IMR-90 (cell line): ENCODE results near the gene TMC7. TPM values are rescaled to one million over a fixed set of nuclear protein-coding genes. Genes with fewer than 3 reads are reported as not detected.

Experiments used
- ATAC-seq: fragments of 200-7000 bp; cut with Tn5 transposase; 2 replicates; pipeline ENCODE4 v1.9.1; 2020; ENCODE audit warnings: low read depth, mild to moderate bottlenecking, moderate library complexity
- BruUV-seq: library from RNA; stranded (reverse); fragments of 400-500 nt; replicated peaks from 2 replicates; lab custom pipeline; 2021; lab: Mats Ljungman, UMichigan
- CTCF ChIA-PET: fragments of 300-600 bp; formaldehyde crosslinking; extraction: SDS; loops from one replicate; lab custom pipeline; 2021; ENCODE audit warnings: antibody characterized with exemption; lab: Yijun Ruan, JAX
- POLR2A ChIA-PET: fragments of 300-600 bp; sonication (Branson Sonifier 250); formaldehyde crosslinking; loops from one replicate; lab custom pipeline; 2022; ENCODE audit warnings: antibody characterized with exemption; ENCODE audit not compliant: unreplicated experiment; lab: Charles Lee
- DNase-seq: peaks from one replicate; pipeline ENCODE4 v3.0.0; 2013
- H2AFZ ChIP-seq: replicated peaks from 2 replicates; pipeline ENCODE3; 2013; ENCODE audit warnings: low read length, mild to moderate bottlenecking; ENCODE audit not compliant: poor library complexity
- H2AK5ac ChIP-seq: 2 replicates; pipeline ENCODE4 v1.6.1; 2013; ENCODE audit warnings: low read depth, low read length, inconsistent platforms
- H2AK9ac ChIP-seq: replicated peaks from 2 replicates; pipeline ENCODE3; 2013; ENCODE audit warnings: mild to moderate bottlenecking, low read depth, low read length, moderate library complexity; ENCODE audit not compliant: poor library complexity
- H2BK120ac ChIP-seq: 2 replicates; pipeline ENCODE4 v1.6.1; 2013; ENCODE audit warnings: low read depth, low read length, inconsistent platforms
- H2BK15ac ChIP-seq: 3 replicates; pipeline ENCODE4 v1.6.1; 2013; ENCODE audit warnings: low read depth, low read length, inconsistent platforms
- H2BK20ac ChIP-seq: 2 replicates; pipeline ENCODE4 v1.6.1; 2013; ENCODE audit warnings: low read depth, mild to moderate bottlenecking, inconsistent platforms, low read length, moderate library complexity
- H2BK5ac ChIP-seq: 2 replicates; pipeline ENCODE4 v1.6.1; 2013; ENCODE audit warnings: mild to moderate bottlenecking, low read depth, low read length, inconsistent platforms; ENCODE audit not compliant: poor library complexity, severe bottlenecking
- H3K14ac ChIP-seq: replicated peaks from 2 replicates; pipeline ENCODE4 v1.6.1; 2013; ENCODE audit warnings: low read depth, low read length, inconsistent platforms
- H3K18ac ChIP-seq: 2 replicates; pipeline ENCODE4 v1.6.1; 2013; ENCODE audit warnings: low read depth, low read length, control low read depth
- H3K23ac ChIP-seq: 2 replicates; pipeline ENCODE4 v1.6.1; 2013; ENCODE audit warnings: low read depth, low read length, inconsistent platforms
- H3K27ac ChIP-seq: 2 replicates; pipeline ENCODE4 v1.5.1; 2013; ENCODE audit warnings: mild to moderate bottlenecking, control low read depth, low read length; ENCODE audit not compliant: insufficient read depth
- H3K27me3 ChIP-seq: 2 replicates; pipeline ENCODE4 v1.6.1; 2013; ENCODE audit warnings: low read length; ENCODE audit not compliant: control insufficient read depth, insufficient read depth
- H3K36me3 ChIP-seq: 2 replicates; pipeline ENCODE4 v1.6.1; 2013; ENCODE audit warnings: low read length, mixed read lengths; ENCODE audit not compliant: control insufficient read depth, insufficient read depth
- H3K4ac ChIP-seq: 2 replicates; pipeline ENCODE4 v1.6.1; 2013; ENCODE audit warnings: low read depth, low read length, inconsistent platforms
- H3K4me1 ChIP-seq: 2 replicates; pipeline ENCODE4 v1.6.1; 2013; ENCODE audit warnings: low read length, mixed read lengths; ENCODE audit not compliant: control insufficient read depth, insufficient read depth
- H3K4me2 ChIP-seq: 2 replicates; pipeline ENCODE4 v1.6.1; 2013; ENCODE audit warnings: low read depth, mild to moderate bottlenecking, control low read depth, low read length, moderate library complexity
- H3K4me3 ChIP-seq: 2 replicates; pipeline ENCODE4 v1.5.1; 2013; ENCODE audit warnings: low read depth, mild to moderate bottlenecking, control low read depth, low read length, moderate library complexity; ENCODE audit not compliant: insufficient read depth
- H3K56ac ChIP-seq: 2 replicates; pipeline ENCODE4 v1.6.1; 2013; ENCODE audit warnings: low read length, inconsistent platforms; ENCODE audit not compliant: insufficient read depth; ENCODE audit errors: extremely low read depth
- H3K79me1 ChIP-seq, 2 experiments: 2 replicates each; pipeline ENCODE4 v1.6.1; 2013; ENCODE audit warnings: low read length in 2 of 2, inconsistent platforms in 1 of 2, low read depth in 1 of 2
- H3K9ac ChIP-seq: 2 replicates; pipeline ENCODE4 v1.6.1; 2013; ENCODE audit warnings: low read depth, low read length, control low read depth
- H3K9me1 ChIP-seq: 2 replicates; pipeline ENCODE4 v1.6.1; 2013; ENCODE audit warnings: low read length, inconsistent platforms; ENCODE audit not compliant: insufficient read depth
- H3K9me3 ChIP-seq: 2 replicates; pipeline ENCODE4 v1.6.1; 2013; ENCODE audit warnings: low read length; ENCODE audit not compliant: control insufficient read depth, insufficient read depth
- H4K20me1 ChIP-seq: 2 replicates; pipeline ENCODE4 v1.6.1; 2013; ENCODE audit warnings: low read length, inconsistent platforms; ENCODE audit not compliant: insufficient read depth
- H4K5ac ChIP-seq: 2 replicates; pipeline ENCODE4 v1.6.1; 2013; ENCODE audit warnings: mild to moderate bottlenecking, low read depth, low read length, control low read depth
- H4K8ac ChIP-seq, 2 experiments: 2 replicates each; pipeline ENCODE4 v1.6.1; 2013; ENCODE audit warnings: low read depth in 2 of 2, low read length in 2 of 2, control low read depth in 1 of 2, inconsistent platforms in 1 of 2
- H4K91ac ChIP-seq: 2 replicates; pipeline ENCODE4 v1.6.1; 2013; ENCODE audit warnings: low read depth, low read length, inconsistent platforms; ENCODE audit not compliant: insufficient read depth
- BHLHE40 ChIP-seq: fragments of 150-350 bp; IDR thresholded peaks from 2 replicates; pipeline ENCODE4 v1.6.1; 2016; ENCODE audit warnings: mild to moderate bottlenecking, low read depth, low read length
- CEBPB ChIP-seq: IDR thresholded peaks from 2 replicates; pipeline ENCODE4 v1.6.1; 2012; ENCODE audit warnings: low read depth, low read length, improper control_type of control experiment
- CHD1 ChIP-seq: IDR thresholded peaks from 2 replicates; pipeline ENCODE4 v1.6.1; 2012; ENCODE audit warnings: low read depth, low read length, improper control_type of control experiment
- FOS ChIP-seq: fragments of 150-350 bp; IDR thresholded peaks from 2 replicates; pipeline ENCODE4 v1.6.1; 2016; ENCODE audit warnings: low read depth, low read length
- MAFK ChIP-seq: IDR thresholded peaks from 2 replicates; pipeline ENCODE4 v1.6.1; 2012; ENCODE audit warnings: low read depth, low read length, improper control_type of control experiment
- MAZ ChIP-seq: IDR thresholded peaks from 2 replicates; pipeline ENCODE4 v1.6.1; 2012; ENCODE audit warnings: low read depth, mild to moderate bottlenecking, low read length, improper control_type of control experiment, moderate library complexity, borderline replicate concordance
- MXI1 ChIP-seq: IDR thresholded peaks from 2 replicates; pipeline ENCODE4 v1.6.1; 2012; ENCODE audit warnings: low read depth, mild to moderate bottlenecking, low read length, moderate library complexity, borderline replicate concordance
- NFE2L2 ChIP-seq: fragments of 150-350 bp; IDR thresholded peaks from 2 replicates; pipeline ENCODE4 v1.6.1; 2016; ENCODE audit warnings: low read depth, mild to moderate bottlenecking, low read length
- POLR2A ChIP-seq: IDR thresholded peaks from 2 replicates; pipeline ENCODE4 v1.6.1; 2012; ENCODE audit warnings: mild to moderate bottlenecking, low read depth, low read length
- RAD21 ChIP-seq: IDR thresholded peaks from 2 replicates; pipeline ENCODE4 v1.6.1; 2012; ENCODE audit warnings: low read length, improper control_type of control experiment
- RCOR1 ChIP-seq: IDR thresholded peaks from 2 replicates; pipeline ENCODE4 v1.6.1; 2012; ENCODE audit warnings: mild to moderate bottlenecking, low read length, improper control_type of control experiment; ENCODE audit not compliant: insufficient replicate concordance
- RFX5 ChIP-seq: IDR thresholded peaks from 2 replicates; pipeline ENCODE4 v1.8.0; 2012; ENCODE audit warnings: low read depth, mild to moderate bottlenecking, low read length, moderate library complexity
- SMC3 ChIP-seq: fragments of 150-350 bp; IDR thresholded peaks from 2 replicates; pipeline ENCODE4 v1.6.1; 2016; ENCODE audit warnings: low read depth, mild to moderate bottlenecking, antibody characterized with exemption, low read length, moderate library complexity
- dilution Hi-C: fragments of 300-500 bp; cut with HindIII; formaldehyde crosslinking; loops from one replicate; pipeline ENCODE4 v1.14.3; 2018; ENCODE audit warnings: low sequenced_read_pairs; ENCODE audit not compliant: unreplicated experiment
- in situ Hi-C: fragments of 300-500 bp; cut with MboI; formaldehyde crosslinking; loops from 3 replicates; pipeline ENCODE4 v1.14.3; 2019; ENCODE audit warnings: low sequenced_read_pairs, inconsistent platforms, mixed read lengths
- intact Hi-C: fragments of 100-400 bp; cut with micrococcal nuclease; formaldehyde crosslinking; loops from 2 replicates; pipeline ENCODE4 v1.10.0; 2022
- polyA plus RNA-seq, 3 experiments: library from polyadenylated mRNA; depleted of rRNA; stranded (reverse); fragments of >200 nt; gene quantifications; 2 replicates each; pipeline ENCODE4 v1.2.3, GENCODE V29; 2012; ENCODE audit warnings: low replicate concordance in 1 of 3
- total RNA-seq: library from RNA; depleted of rRNA; stranded (reverse); fragments of >200 nt; gene quantifications from 2 replicates; pipeline ENCODE4 v1.2.3, GENCODE V29; 2012
- TF ChIP-seq, protein P1 (sequence below): fragments of 150-350 bp; IDR thresholded peaks from 2 replicates; pipeline ENCODE4 v1.6.1; 2017; ENCODE audit warnings: mild to moderate bottlenecking, antibody characterized with exemption, low read length, low read depth
- TF ChIP-seq, protein P2 (sequence below): fragments of 150-350 bp; IDR thresholded peaks from 2 replicates; pipeline ENCODE4 v1.6.1; 2016; ENCODE audit warnings: low read depth, mild to moderate bottlenecking, low read length, moderate library complexity, borderline replicate concordance
- TF ChIP-seq, protein P3 (sequence below): conservative IDR thresholded peaks from 2 replicates; pipeline ENCODE4 v1.5.1; 2012; ENCODE audit warnings: mild to moderate bottlenecking, low read depth, low read length, improper control_type of control experiment

TMC7 gene
- total and polyA plus RNA-seq, 2 of the 4 experiments (the other 2 are of a cell fraction), result 0.27 to 0.36 TPM

DNA sequence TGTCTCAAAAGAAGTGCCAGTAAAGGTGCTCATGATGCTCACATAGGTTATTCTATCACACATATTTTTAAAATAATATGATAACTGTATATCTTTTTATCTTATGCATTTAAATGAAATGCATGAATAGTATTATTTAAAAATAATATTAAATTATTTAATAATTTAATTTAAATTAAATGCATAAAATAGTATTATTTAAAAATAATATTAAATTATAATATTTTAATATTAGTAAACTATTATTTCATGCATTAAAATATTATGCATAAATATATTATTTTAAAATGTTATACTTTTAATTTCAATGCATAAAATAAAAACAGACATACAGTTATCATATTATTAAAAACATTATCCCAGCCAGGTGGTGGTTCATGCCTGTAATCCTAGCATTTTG is 33.4 kb downstream of the TMC7 start:
- H2AFZ ChIP-seq, result no peak overlapping the region
- CTCF ChIA-PET, result no interaction called here
- no peak overlapping the region for H2AK9ac ChIP-seq
- H2BK15ac ChIP-seq, result no peak overlapping the region
- H4K91ac ChIP-seq, result no peak overlapping the region
- H3K4me3 ChIP-seq, result no peak overlapping the region
- H3K79me1 ChIP-seq, result no peaks in the 10 kb centered on the region
- H2BK5ac ChIP-seq, result no peak overlapping the region
- H4K8ac ChIP-seq, result no peak overlapping the region
- TF ChIP-seq POLR2A (no peak), BHLHE40 (no peak), MAZ (no peak), NFE2L2 (no peak), RAD21 (no peak), MAFK (no peak), RCOR1 (no peak), FOS (no peak), CHD1 (no peak), SMC3 (no peak), MXI1 (no peak), CEBPB (no peak), RFX5 (no peak)
- TF ChIP-seq, protein P1, sequence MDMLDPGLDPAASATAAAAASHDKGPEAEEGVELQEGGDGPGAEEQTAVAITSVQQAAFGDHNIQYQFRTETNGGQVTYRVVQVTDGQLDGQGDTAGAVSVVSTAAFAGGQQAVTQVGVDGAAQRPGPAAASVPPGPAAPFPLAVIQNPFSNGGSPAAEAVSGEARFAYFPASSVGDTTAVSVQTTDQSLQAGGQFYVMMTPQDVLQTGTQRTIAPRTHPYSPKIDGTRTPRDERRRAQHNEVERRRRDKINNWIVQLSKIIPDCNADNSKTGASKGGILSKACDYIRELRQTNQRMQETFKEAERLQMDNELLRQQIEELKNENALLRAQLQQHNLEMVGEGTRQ, result no peak
- TF ChIP-seq, protein P2, sequence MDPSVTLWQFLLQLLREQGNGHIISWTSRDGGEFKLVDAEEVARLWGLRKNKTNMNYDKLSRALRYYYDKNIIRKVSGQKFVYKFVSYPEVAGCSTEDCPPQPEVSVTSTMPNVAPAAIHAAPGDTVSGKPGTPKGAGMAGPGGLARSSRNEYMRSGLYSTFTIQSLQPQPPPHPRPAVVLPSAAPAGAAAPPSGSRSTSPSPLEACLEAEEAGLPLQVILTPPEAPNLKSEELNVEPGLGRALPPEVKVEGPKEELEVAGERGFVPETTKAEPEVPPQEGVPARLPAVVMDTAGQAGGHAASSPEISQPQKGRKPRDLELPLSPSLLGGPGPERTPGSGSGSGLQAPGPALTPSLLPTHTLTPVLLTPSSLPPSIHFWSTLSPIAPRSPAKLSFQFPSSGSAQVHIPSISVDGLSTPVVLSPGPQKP, result no peak
- TF ChIP-seq, protein P3, sequence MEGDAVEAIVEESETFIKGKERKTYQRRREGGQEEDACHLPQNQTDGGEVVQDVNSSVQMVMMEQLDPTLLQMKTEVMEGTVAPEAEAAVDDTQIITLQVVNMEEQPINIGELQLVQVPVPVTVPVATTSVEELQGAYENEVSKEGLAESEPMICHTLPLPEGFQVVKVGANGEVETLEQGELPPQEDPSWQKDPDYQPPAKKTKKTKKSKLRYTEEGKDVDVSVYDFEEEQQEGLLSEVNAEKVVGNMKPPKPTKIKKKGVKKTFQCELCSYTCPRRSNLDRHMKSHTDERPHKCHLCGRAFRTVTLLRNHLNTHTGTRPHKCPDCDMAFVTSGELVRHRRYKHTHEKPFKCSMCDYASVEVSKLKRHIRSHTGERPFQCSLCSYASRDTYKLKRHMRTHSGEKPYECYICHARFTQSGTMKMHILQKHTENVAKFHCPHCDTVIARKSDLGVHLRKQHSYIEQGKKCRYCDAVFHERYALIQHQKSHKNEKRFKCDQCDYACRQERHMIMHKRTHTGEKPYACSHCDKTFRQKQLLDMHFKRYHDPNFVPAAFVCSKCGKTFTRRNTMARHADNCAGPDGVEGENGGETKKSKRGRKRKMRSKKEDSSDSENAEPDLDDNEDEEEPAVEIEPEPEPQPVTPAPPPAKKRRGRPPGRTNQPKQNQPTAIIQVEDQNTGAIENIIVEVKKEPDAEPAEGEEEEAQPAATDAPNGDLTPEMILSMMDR, result no peak
- POLR2A ChIA-PET, result no interaction called here
- no peak for ATAC-seq
- H2AK5ac ChIP-seq, result no peak overlapping the region
- H2BK20ac ChIP-seq, result no peak overlapping the region
- BruUV-seq, result no TSS peak
- H3K27me3 ChIP-seq, result no peaks in the 10 kb centered on the region
- no peak overlapping the region for H3K27ac ChIP-seq
- dilution Hi-C loops (no loop called here), intact Hi-C loops (no loop called here), in situ Hi-C loops (no loop called here)
- no peaks in the 10 kb centered on the region for H3K36me3 ChIP-seq
- H3K4me2 ChIP-seq, result no peak overlapping the region
- H3K9me1 ChIP-seq, result peaks cover 2% of the 10 kb centered on the region; the same call in 1 of the 2 replicates
- H4K5ac ChIP-seq, result no peak overlapping the region
- no peaks in the 10 kb centered on the region for H3K4me1 ChIP-seq
- no peak overlapping the region for H3K4ac ChIP-seq
- no peak overlapping the region for H3K56ac ChIP-seq
- H3K14ac ChIP-seq, result no peak overlapping the region
- H3K23ac ChIP-seq, result no peak overlapping the region
- H3K9ac ChIP-seq, result no peak overlapping the region
- H3K9me3 ChIP-seq, result no peaks in the 10 kb centered on the region
- H2BK120ac ChIP-seq, result no peak overlapping the region
- H3K18ac ChIP-seq, result no peak overlapping the region
- no peak for DNase-seq
- no peaks in the 10 kb centered on the region for H4K20me1 ChIP-seq
